OCI-LY7 (cell line): ENCODE measurements around the gene UVRAG. TPM values are rescaled to one million over a fixed set of nuclear protein-coding genes. Genes with fewer than 3 reads are reported as not detected.

ENCODE experiments used
- BruUV-seq: library from RNA; stranded (reverse); fragments of 400-500 nt; replicated peaks from 2 replicates; lab custom pipeline; 2021; lab: Mats Ljungman, UMichigan
- CTCF ChIA-PET: fragments of 300-600 bp; sonication (Branson Sonifier 250); formaldehyde crosslinking; loops from one replicate; lab custom pipeline; 2022; ENCODE audit warnings: antibody characterized with exemption; ENCODE audit not compliant: unreplicated experiment; lab: Charles Lee
- POLR2A ChIA-PET: fragments of 300-600 bp; sonication (Branson Sonifier 250); formaldehyde crosslinking; loops from one replicate; lab custom pipeline; 2022; ENCODE audit warnings: antibody characterized with exemption; lab: Charles Lee
- DNase-seq: peaks from one replicate; pipeline ENCODE4 v3.0.0-alpha.2; 2015; ENCODE audit warnings: low spot score
- H2AFZ ChIP-seq: fragments of 200-600 bp; sonication (generic), shearing (Covaris generic); 2 replicates; pipeline ENCODE4 v1.6.1; 2014; ENCODE audit warnings: mild to moderate bottlenecking, antibody characterized with exemption, low read length, moderate library complexity
- H3K27ac ChIP-seq: fragments of 200-600 bp; sonication (generic); 2 replicates; pipeline ENCODE4 v1.5.1; 2014; ENCODE audit warnings: mixed run types, low read depth, mild to moderate bottlenecking, moderate library complexity, low read length, inconsistent platforms; ENCODE audit not compliant: poor library complexity, severe bottlenecking
- H3K36me3 ChIP-seq: fragments of 200-600 bp; sonication (generic); 2 replicates; pipeline ENCODE4 v1.6.1; 2014; ENCODE audit warnings: mild to moderate bottlenecking, antibody characterized with exemption, low read length, moderate library complexity, mixed read lengths; ENCODE audit not compliant: insufficient read depth
- H3K4me1 ChIP-seq: fragments of 200-600 bp; sonication (generic); 2 replicates; pipeline ENCODE4 v1.5.1; 2014; ENCODE audit warnings: mild to moderate bottlenecking, low read length; ENCODE audit not compliant: insufficient read depth, poor library complexity, severe bottlenecking
- H3K4me2 ChIP-seq: fragments of 200-600 bp; sonication (generic); 2 replicates; pipeline ENCODE4 v1.6.1; 2014; ENCODE audit warnings: mild to moderate bottlenecking, low read length
- H3K4me3 ChIP-seq: fragments of 200-600 bp; sonication (generic); 2 replicates; pipeline ENCODE4 v1.5.1; 2014; ENCODE audit warnings: mild to moderate bottlenecking, low read depth, low read length; ENCODE audit not compliant: poor library complexity, severe bottlenecking
- H3K79me2 ChIP-seq: fragments of 200-600 bp; sonication (generic); 2 replicates; pipeline ENCODE4 v1.6.1; 2016; ENCODE audit warnings: low read depth, mild to moderate bottlenecking, low read length, moderate library complexity, mixed read lengths; ENCODE audit not compliant: insufficient read depth
- H3K9me2 ChIP-seq: fragments of 200-600 bp; sonication (generic); 2 replicates; pipeline ENCODE4 v1.6.1; 2016; ENCODE audit warnings: mild to moderate bottlenecking, low read length, mixed read lengths; ENCODE audit not compliant: insufficient read depth
- H3K9me3 ChIP-seq: fragments of 200-600 bp; sonication (generic); 2 replicates; pipeline ENCODE4 v1.6.1; 2014; ENCODE audit warnings: mild to moderate bottlenecking, mixed run types, low read length, mixed read lengths
- H4K20me1 ChIP-seq: fragments of 200-600 bp; sonication (generic); 2 replicates; pipeline ENCODE4 v1.6.1; 2014; ENCODE audit warnings: mild to moderate bottlenecking, antibody characterized with exemption, low read length, moderate library complexity, mixed read lengths; ENCODE audit not compliant: insufficient read depth
- CTCF ChIP-seq: fragments of 200-600 bp; sonication (generic); conservative IDR thresholded peaks from 2 replicates; pipeline ENCODE4 v1.5.1; 2014; ENCODE audit warnings: mild to moderate bottlenecking, antibody characterized with exemption, low read length, moderate library complexity, mixed read lengths
- EZH2phosphoT487 ChIP-seq: fragments of 200-600 bp; sonication (generic); IDR thresholded peaks from 2 replicates; pipeline ENCODE4 v1.6.1; 2018; ENCODE audit warnings: low read depth, borderline replicate concordance, mild to moderate bottlenecking, mixed run types, antibody characterized with exemption, low read length, moderate library complexity, mixed read lengths
- intact Hi-C: fragments of 100-400 bp; cut with micrococcal nuclease; formaldehyde crosslinking; loops from one replicate; pipeline ENCODE4 v1.10.0; 2022; ENCODE audit not compliant: unreplicated experiment
- total RNA-seq, 2 experiments: library from RNA; depleted of rRNA in 1 of 2; stranded (reverse); fragments of >200 nt in 1 of 2; shearing (Covaris generic) in 1 of 2; gene quantifications; 2 replicates each; pipeline ENCODE4 v1.2.3, GENCODE V29; 2014 to 2022

The UVRAG gene
- total RNA-seq, 2 experiments from 2014 or later: 43.7 to 73.3 TPM

GRCh38 chr11:75918331-75918730 is 103.3 kb downstream of the UVRAG start:
- H2AFZ ChIP-seq: no peak overlapping the region
- H3K4me1 ChIP-seq: peaks cover 14% of the 10 kb centered on the region
- H3K9me3 ChIP-seq: no peaks in the 10 kb centered on the region
- H3K36me3 ChIP-seq: peaks cover 43% of the 10 kb centered on the region
- H3K4me3 ChIP-seq: no peak overlapping the region
- CTCF ChIA-PET: no interaction called here
- H3K79me2 ChIP-seq: peaks cover 23% of the 10 kb centered on the region; the same call in 1 of the 2 replicates
- no peak overlapping the region for H3K4me2 ChIP-seq
- BruUV-seq: no TSS peak
- no peaks in the 10 kb centered on the region for H3K9me2 ChIP-seq
- POLR2A ChIA-PET: interaction anchor here (0.7 to 2.2 kb wide), 2 partner anchors 16 to 1017 kb away, joined by 4 to 9 read pairs; no protein-coding TSS in a partner anchor
- H4K20me1 ChIP-seq: no peaks in the 10 kb centered on the region
- DNase-seq: no peak
- no peak overlapping the region for H3K27ac ChIP-seq
- intact Hi-C loops: no loop called here
- TF ChIP-seq CTCF (no peak), EZH2phosphoT487 (no peak)

- no peaks in the 10 kb centered on the region for H3K9me2 ChIP-seq
- no TSS peak for BruUV-seq
- TF ChIP-seq EZH2phosphoT487: no peak
- no peak for TF ChIP-seq CTCF
- peak overlapping the region; percentile 11 for H3K27ac ChIP-seq
- ChIA-PET CTCF (interaction anchor here (1.0 kb wide), 1 partner anchor 14 kb away, joined by 3 read pairs; no protein-coding TSS in a partner anchor), POLR2A (interaction anchor here (0.9 kb wide), 1 partner anchor 200 kb away, joined by 4 read pairs; no protein-coding TSS in a partner anchor)
- intact Hi-C loops: no loop called here
- no peak overlapping the region; the same call in 1 of the 2 replicates for H3K4me2 ChIP-seq
- H3K9me3 ChIP-seq: no peaks in the 10 kb centered on the region
- H3K79me2 ChIP-seq: peaks cover 30% of the 10 kb centered on the region; the same call in 1 of the 2 replicates
- peaks cover 14% of the 10 kb centered on the region for H3K4me1 ChIP-seq
- H4K20me1 ChIP-seq: no peaks in the 10 kb centered on the region
- peak; percentile 19 for DNase-seq
- H3K4me3 ChIP-seq: no peak overlapping the region
- H3K36me3 ChIP-seq: peaks cover 34% of the 10 kb centered on the region
- no peak overlapping the region for H2AFZ ChIP-seq
Observed at GRCh38 chr11:75919525-75919924, 104.5 kb downstream of the UVRAG start.

GRCh38 chr11:75920848-75921247 is 105.8 kb downstream of the UVRAG start:
- Histone ChIP-seq H3K27ac (no peak overlapping the region), H3K9me3 (no peaks in the 10 kb centered on the region), H3K4me2 (no peak overlapping the region), H3K9me2 (no peaks in the 10 kb centered on the region), H3K36me3 (peaks cover 41% of the 10 kb centered on the region), H3K4me1 (peaks cover 14% of the 10 kb centered on the region), H3K79me2 (peaks cover 26% of the 10 kb centered on the region; the same call in 1 of the 2 replicates), H3K4me3 (no peak overlapping the region), H2AFZ (no peak overlapping the region), H4K20me1 (no peaks in the 10 kb centered on the region)
- DNase-seq: no peak
- POLR2A ChIA-PET: interaction anchor here (0.8 kb wide), 1 partner anchor 204 kb away, joined by 3 read pairs; no protein-coding TSS in a partner anchor
- TF ChIP-seq CTCF (no peak), EZH2phosphoT487 (no peak)
- no TSS peak for BruUV-seq
- intact Hi-C loops: no loop called here
- CTCF ChIA-PET: no interaction called here
